GM23338 (cell line): ENCODE data around the gene SH3GL3. TPM values are rescaled to one million over a fixed set of nuclear protein-coding genes. Genes with fewer than 3 reads are reported as not detected.

Experiments used
- ATAC-seq: fragments of 200-7000 bp; cut with Tn5 transposase; 3 replicates; pipeline ENCODE4 v1.9.1; 2020
- DNase-seq: peaks from one replicate; pipeline ENCODE4 v3.0.0-alpha.2; 2015; ENCODE audit warnings: low spot score
- H2AFZ ChIP-seq: fragments of 200-600 bp; sonication (generic); 2 replicates; pipeline ENCODE4 v1.8.0; 2016; ENCODE audit warnings: antibody characterized with exemption, mild to moderate bottlenecking, moderate library complexity
- H3F3A ChIP-seq: fragments of 200-600 bp; sonication (generic); replicated peaks from 2 replicates; pipeline ENCODE4 v1.8.0; 2017; ENCODE audit warnings: antibody characterized with exemption, mixed run types, low read depth
- H3K27ac ChIP-seq: fragments of 200-600 bp; sonication (generic); 2 replicates; pipeline ENCODE4 v1.6.1; 2016; ENCODE audit warnings: low read depth
- H3K27me3 ChIP-seq: fragments of 200-600 bp; sonication (generic); 2 replicates; pipeline ENCODE4 v1.8.0; 2016; ENCODE audit warnings: mild to moderate bottlenecking, mixed run types, moderate library complexity; ENCODE audit not compliant: insufficient read depth
- H3K36me3 ChIP-seq: fragments of 200-600 bp; sonication (generic); 2 replicates; pipeline ENCODE4 v1.8.0; 2016; ENCODE audit warnings: mild to moderate bottlenecking; ENCODE audit not compliant: insufficient read depth
- H3K4me1 ChIP-seq: fragments of 200-600 bp; sonication (generic); 2 replicates; pipeline ENCODE4 v1.8.0; 2016; ENCODE audit warnings: mild to moderate bottlenecking, moderate library complexity; ENCODE audit not compliant: insufficient read depth
- H3K4me2 ChIP-seq: fragments of 200-600 bp; sonication (generic); 2 replicates; pipeline ENCODE4 v1.7.1; 2017; ENCODE audit warnings: mixed run types
- H3K4me3 ChIP-seq: fragments of 200-600 bp; sonication (generic); 2 replicates; pipeline ENCODE4 v1.6.1; 2016; ENCODE audit warnings: mixed run types
- H3K79me2 ChIP-seq: fragments of 200-600 bp; sonication (generic); replicated peaks from 2 replicates; pipeline ENCODE4 v1.8.0; 2017; ENCODE audit warnings: mild to moderate bottlenecking; ENCODE audit not compliant: insufficient read depth
- H3K9me2 ChIP-seq: fragments of 200-600 bp; sonication (generic); 2 replicates; pipeline ENCODE4 v1.8.0; 2017; ENCODE audit not compliant: insufficient read depth
- H4K20me1 ChIP-seq: fragments of 200-600 bp; sonication (generic); replicated peaks from 2 replicates; pipeline ENCODE4 v1.8.0; 2017; ENCODE audit warnings: mild to moderate bottlenecking; ENCODE audit not compliant: insufficient read depth
- H3K27ac Mint-ChIP-seq: 2 replicates; pipeline ENCODE4 v1.8.0; 2020; ENCODE audit warnings: inconsistent platforms, mild to moderate bottlenecking, moderate library complexity, mixed read lengths
- H3K27me3 Mint-ChIP-seq: 3 replicates; pipeline ENCODE4 v1.8.0; 2022; ENCODE audit warnings: low read depth, mild to moderate bottlenecking, moderate library complexity, mixed read lengths, inconsistent platforms; ENCODE audit not compliant: insufficient read depth, poor library complexity
- H3K36me3 Mint-ChIP-seq: 3 replicates; pipeline ENCODE4 v1.8.0; 2021; ENCODE audit warnings: low read depth, mild to moderate bottlenecking, inconsistent platforms, moderate library complexity, mixed read lengths
- H3K4me1 Mint-ChIP-seq: 3 replicates; pipeline ENCODE4 v1.8.0; 2020; ENCODE audit warnings: mild to moderate bottlenecking, inconsistent platforms, mixed read lengths
- H3K4me3 Mint-ChIP-seq: 3 replicates; pipeline ENCODE4 v1.8.0; 2021; ENCODE audit warnings: moderate library complexity, mild to moderate bottlenecking, inconsistent platforms, mixed read lengths
- H3K9me3 Mint-ChIP-seq: 3 replicates; pipeline ENCODE4 v1.8.0; 2020; ENCODE audit warnings: moderate library complexity, mild to moderate bottlenecking, inconsistent platforms, mixed read lengths
- CREB1 ChIP-seq: fragments of 250-450 bp; sonication (Bioruptor Pico); IDR thresholded peaks from 2 replicates; pipeline ENCODE4 v1.5.0; 2020; ENCODE audit warnings: low read depth, mild to moderate bottlenecking, moderate library complexity
- EZH2phosphoT487 ChIP-seq: fragments of 200-600 bp; sonication (generic); IDR thresholded peaks from one replicate; pipeline ENCODE4 v1.8.1; 2018; ENCODE audit warnings: antibody characterized with exemption; ENCODE audit not compliant: unreplicated experiment
- JUNB ChIP-seq: IDR thresholded peaks from one replicate; pipeline ENCODE4 v1.6.1; 2016; ENCODE audit warnings: antibody characterized with exemption; ENCODE audit not compliant: unreplicated experiment
- NANOG ChIP-seq: IDR thresholded peaks from 2 replicates; pipeline ENCODE4 v1.6.1; 2016; ENCODE audit warnings: antibody characterized with exemption, borderline replicate concordance
- POLR2AphosphoS5 ChIP-seq: IDR thresholded peaks from 2 replicates; pipeline ENCODE4 v1.6.1; 2016; ENCODE audit warnings: antibody characterized with exemption, low read depth
- ZNF331 ChIP-seq: fragments of 250-450 bp; sonication (Bioruptor Pico); IDR thresholded peaks from 2 replicates; pipeline ENCODE4 v1.5.0; 2020; ENCODE audit warnings: low read depth, mild to moderate bottlenecking, moderate library complexity
- polyA plus RNA-seq: library from polyadenylated mRNA; unstranded; fragments of >200 nt; fragmentation: Nextera tagmentation; extraction: Ambion mirVana; gene quantifications from 2 replicates; pipeline ENCODE4 v1.2.1, GENCODE V29; 2016
- total RNA-seq: library from RNA; depleted of rRNA; stranded (reverse); fragments of >200 nt; shearing (Covaris generic); gene quantifications from 2 replicates; pipeline ENCODE4 v1.2.3, GENCODE V29; 2014
- TF ChIP-seq, protein P1 (sequence below): fragments of 250-450 bp; sonication (Bioruptor Pico); IDR thresholded peaks from 2 replicates; pipeline ENCODE4 v1.5.0; 2020; ENCODE audit warnings: mild to moderate bottlenecking, moderate library complexity
- TF ChIP-seq, protein P2 (sequence below), 2 experiments: fragments of 200-600 bp in 1 of 2; sonication (generic) in 1 of 2; conservative IDR thresholded peaks; 2 replicates each; pipeline versions ENCODE4 v1.5.1 to v1.6.1; 2016 to 2017; ENCODE audit warnings: antibody characterized with exemption in 2 of 2, low read depth in 2 of 2, mild to moderate bottlenecking in 2 of 2, moderate library complexity in 1 of 2

The SH3GL3 gene
- total and polyA plus RNA-seq, 2 experiments from 2014 or later = 15.9 to 21.1 TPM

GRCh38 chr15:83650831-83651230, 203.7 kb downstream of the SH3GL3 start:
- Mint-ChIP-seq H3K27ac (no peak overlapping the region), H3K9me3 (no peaks in the 10 kb centered on the region), H3K36me3 (no peaks in the 10 kb centered on the region; the same call in 2 of the 3 replicates), H3K4me1 (peaks cover 19% of the 10 kb centered on the region), H3K4me3 (no peak overlapping the region), H3K27me3 (peaks cover 35% of the 10 kb centered on the region)
- ATAC-seq (no peak), DNase-seq (no peak)
- Histone ChIP-seq H3K27me3 (peaks cover 41% of the 10 kb centered on the region), H3K79me2 (no peaks in the 10 kb centered on the region), H4K20me1 (no peaks in the 10 kb centered on the region), H3F3A (0 out of 2 replicates have a peak, but pooled peaks cover 4% of the 10 kb centered on the region), H3K27ac (no peak overlapping the region), H3K4me3 (no peak overlapping the region), H3K36me3 (no peaks in the 10 kb centered on the region; the same call in 1 of the 2 replicates), H3K9me2 (0 out of 2 replicates have a peak, but pooled peaks cover 7% of the 10 kb centered on the region), H2AFZ (no peak overlapping the region), H3K4me2 (0 out of 2 replicates have a peak overlapping the region, but pooled peaks have one; percentile 20), H3K4me1 (peaks cover 4% of the 10 kb centered on the region; the same call in 1 of the 2 replicates)
- TF ChIP-seq CREB1 (CRISPR knock-in tag) (no peak), NANOG (no peak), EZH2phosphoT487 (no peak), POLR2AphosphoS5 (no peak), ZNF331 (no peak), JUNB (no peak)
- TF ChIP-seq, protein P1, sequence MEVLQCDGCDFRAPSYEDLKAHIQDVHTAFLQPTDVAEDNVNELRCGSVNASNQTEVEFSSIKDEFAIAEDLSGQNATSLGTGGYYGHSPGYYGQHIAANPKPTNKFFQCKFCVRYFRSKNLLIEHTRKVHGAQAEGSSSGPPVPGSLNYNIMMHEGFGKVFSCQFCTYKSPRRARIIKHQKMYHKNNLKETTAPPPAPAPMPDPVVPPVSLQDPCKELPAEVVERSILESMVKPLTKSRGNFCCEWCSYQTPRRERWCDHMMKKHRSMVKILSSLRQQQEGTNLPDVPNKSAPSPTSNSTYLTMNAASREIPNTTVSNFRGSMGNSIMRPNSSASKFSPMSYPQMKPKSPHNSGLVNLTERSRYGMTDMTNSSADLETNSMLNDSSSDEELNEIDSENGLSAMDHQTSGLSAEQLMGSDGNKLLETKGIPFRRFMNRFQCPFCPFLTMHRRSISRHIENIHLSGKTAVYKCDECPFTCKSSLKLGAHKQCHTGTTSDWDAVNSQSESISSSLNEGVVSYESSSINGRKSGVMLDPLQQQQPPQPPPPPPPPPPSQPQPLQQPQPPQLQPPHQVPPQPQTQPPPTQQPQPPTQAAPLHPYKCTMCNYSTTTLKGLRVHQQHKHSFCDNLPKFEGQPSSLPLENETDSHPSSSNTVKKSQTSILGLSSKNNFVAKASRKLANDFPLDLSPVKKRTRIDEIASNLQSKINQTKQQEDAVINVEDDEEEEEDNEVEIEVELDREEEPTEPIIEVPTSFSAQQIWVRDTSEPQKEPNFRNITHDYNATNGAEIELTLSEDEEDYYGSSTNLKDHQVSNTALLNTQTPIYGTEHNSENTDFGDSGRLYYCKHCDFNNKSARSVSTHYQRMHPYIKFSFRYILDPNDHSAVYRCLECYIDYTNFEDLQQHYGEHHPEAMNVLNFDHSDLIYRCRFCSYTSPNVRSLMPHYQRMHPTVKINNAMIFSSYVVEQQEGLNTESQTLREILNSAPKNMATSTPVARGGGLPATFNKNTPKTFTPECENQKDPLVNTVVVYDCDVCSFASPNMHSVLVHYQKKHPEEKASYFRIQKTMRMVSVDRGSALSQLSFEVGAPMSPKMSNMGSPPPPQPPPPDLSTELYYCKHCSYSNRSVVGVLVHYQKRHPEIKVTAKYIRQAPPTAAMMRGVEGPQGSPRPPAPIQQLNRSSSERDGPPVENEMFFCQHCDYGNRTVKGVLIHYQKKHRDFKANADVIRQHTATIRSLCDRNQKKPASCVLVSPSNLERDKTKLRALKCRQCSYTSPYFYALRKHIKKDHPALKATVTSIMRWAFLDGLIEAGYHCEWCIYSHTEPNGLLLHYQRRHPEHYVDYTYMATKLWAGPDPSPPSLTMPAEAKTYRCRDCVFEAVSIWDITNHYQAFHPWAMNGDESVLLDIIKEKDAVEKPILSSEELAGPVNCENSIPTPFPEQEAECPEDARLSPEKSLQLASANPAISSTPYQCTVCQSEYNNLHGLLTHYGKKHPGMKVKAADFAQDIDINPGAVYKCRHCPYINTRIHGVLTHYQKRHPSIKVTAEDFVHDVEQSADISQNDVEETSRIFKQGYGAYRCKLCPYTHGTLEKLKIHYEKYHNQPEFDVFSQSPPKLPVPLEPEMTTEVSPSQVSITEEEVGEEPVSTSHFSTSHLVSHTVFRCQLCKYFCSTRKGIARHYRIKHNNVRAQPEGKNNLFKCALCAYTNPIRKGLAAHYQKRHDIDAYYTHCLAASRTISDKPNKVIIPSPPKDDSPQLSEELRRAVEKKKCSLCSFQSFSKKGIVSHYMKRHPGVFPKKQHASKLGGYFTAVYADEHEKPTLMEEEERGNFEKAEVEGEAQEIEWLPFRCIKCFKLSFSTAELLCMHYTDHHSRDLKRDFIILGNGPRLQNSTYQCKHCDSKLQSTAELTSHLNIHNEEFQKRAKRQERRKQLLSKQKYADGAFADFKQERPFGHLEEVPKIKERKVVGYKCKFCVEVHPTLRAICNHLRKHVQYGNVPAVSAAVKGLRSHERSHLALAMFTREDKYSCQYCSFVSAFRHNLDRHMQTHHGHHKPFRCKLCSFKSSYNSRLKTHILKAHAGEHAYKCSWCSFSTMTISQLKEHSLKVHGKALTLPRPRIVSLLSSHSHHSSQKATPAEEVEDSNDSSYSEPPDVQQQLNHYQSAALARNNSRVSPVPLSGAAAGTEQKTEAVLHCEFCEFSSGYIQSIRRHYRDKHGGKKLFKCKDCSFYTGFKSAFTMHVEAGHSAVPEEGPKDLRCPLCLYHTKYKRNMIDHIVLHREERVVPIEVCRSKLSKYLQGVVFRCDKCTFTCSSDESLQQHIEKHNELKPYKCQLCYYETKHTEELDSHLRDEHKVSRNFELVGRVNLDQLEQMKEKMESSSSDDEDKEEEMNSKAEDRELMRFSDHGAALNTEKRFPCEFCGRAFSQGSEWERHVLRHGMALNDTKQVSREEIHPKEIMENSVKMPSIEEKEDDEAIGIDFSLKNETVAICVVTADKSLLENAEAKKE (CRISPR knock-in tag) = no peak
- TF ChIP-seq, protein P2, sequence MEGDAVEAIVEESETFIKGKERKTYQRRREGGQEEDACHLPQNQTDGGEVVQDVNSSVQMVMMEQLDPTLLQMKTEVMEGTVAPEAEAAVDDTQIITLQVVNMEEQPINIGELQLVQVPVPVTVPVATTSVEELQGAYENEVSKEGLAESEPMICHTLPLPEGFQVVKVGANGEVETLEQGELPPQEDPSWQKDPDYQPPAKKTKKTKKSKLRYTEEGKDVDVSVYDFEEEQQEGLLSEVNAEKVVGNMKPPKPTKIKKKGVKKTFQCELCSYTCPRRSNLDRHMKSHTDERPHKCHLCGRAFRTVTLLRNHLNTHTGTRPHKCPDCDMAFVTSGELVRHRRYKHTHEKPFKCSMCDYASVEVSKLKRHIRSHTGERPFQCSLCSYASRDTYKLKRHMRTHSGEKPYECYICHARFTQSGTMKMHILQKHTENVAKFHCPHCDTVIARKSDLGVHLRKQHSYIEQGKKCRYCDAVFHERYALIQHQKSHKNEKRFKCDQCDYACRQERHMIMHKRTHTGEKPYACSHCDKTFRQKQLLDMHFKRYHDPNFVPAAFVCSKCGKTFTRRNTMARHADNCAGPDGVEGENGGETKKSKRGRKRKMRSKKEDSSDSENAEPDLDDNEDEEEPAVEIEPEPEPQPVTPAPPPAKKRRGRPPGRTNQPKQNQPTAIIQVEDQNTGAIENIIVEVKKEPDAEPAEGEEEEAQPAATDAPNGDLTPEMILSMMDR (conservative IDR thresholded peaks at IDR 0.05; ENCODE audit: low read depth in 2 of 2) = no peak
